ENCODE measurements around the gene C2CD5. TPM values are rescaled to one million over a fixed set of nuclear protein-coding genes. Genes with fewer than 3 reads are reported as not detected.
A peak's percentile ranks its signal among the peaks of the same experiment; 100 is the strongest.

Gene C2CD5
- total and polyA plus RNA-seq, 2 of the 4 experiments (the other 2 are of a cell fraction), result 14.5 to 15.8 TPM

- Histone ChIP-seq H3K36me3 (ENCODE audit: control insufficient read depth, insufficient read depth, low read length) (0 out of 2 replicates have a peak, but pooled peaks cover 6% of the 10 kb centered on the region), H4K5ac (ENCODE audit: low read depth, low read length) (no peak overlapping the region), H3K9ac (ENCODE audit: low read depth, low read length) (no peak overlapping the region), H2BK20ac (ENCODE audit: low read depth, low read length) (peak overlapping the region; percentile 66), H3K4me1 (ENCODE audit: control insufficient read depth, insufficient read depth, low read length) (no peaks in the 10 kb centered on the region; the same call in 1 of the 2 replicates), H4K20me1 (ENCODE audit: insufficient read depth, low read length) (no peaks in the 10 kb centered on the region), H3K27ac (ENCODE audit: insufficient read depth, low read length) (no peak overlapping the region), H2BK15ac (ENCODE audit: low read depth, low read length) (no peak overlapping the region), H3K14ac (replicated peaks; ENCODE audit: low read depth, low read length) (no peak overlapping the region), H4K91ac (ENCODE audit: insufficient read depth, low read depth, low read length) (no peak overlapping the region), H3K79me1 (ENCODE audit: low read depth in 1 of 2, low read length in 2 of 2) (no peaks in the 10 kb centered on the region; a peak in 1 of 4 replicates), H3K23ac (ENCODE audit: low read depth, low read length) (no peak overlapping the region), H2AK5ac (ENCODE audit: low read depth, low read length) (no peak overlapping the region), H3K27me3 (ENCODE audit: control insufficient read depth, insufficient read depth, low read length) (no peaks in the 10 kb centered on the region), H3K4me3 (ENCODE audit: insufficient read depth, low read depth, low read length) (no peak overlapping the region), H3K56ac (ENCODE audit: extremely low read depth, insufficient read depth, low read length) (no peak overlapping the region), H3K4ac (ENCODE audit: low read depth, low read length) (no peak overlapping the region), H2BK120ac (ENCODE audit: low read depth, low read length) (peak overlapping the region; percentile 34; the same call in 1 of the 2 replicates), H3K18ac (ENCODE audit: low read depth, low read length) (no peak overlapping the region; the same call in 1 of the 2 replicates), H2BK5ac (ENCODE audit: low read depth, low read length, poor library complexity, severe bottlenecking) (peak overlapping the region; percentile 72), H3K4me2 (ENCODE audit: low read depth, low read length) (no peak overlapping the region), H2AFZ (replicated peaks; ENCODE audit: low read length, poor library complexity) (no peak overlapping the region), H4K8ac (ENCODE audit: low read depth in 2 of 2, low read length in 2 of 2) (peak overlapping the region in 1 of 2 experiments; percentile 30; a peak in 1 of 4 replicates), H2AK9ac (replicated peaks; ENCODE audit: low read depth, low read length, poor library complexity) (no peak overlapping the region), H3K9me1 (ENCODE audit: insufficient read depth, low read length) (peaks cover 9% of the 10 kb centered on the region; the same call in 1 of the 2 replicates), H3K9me3 (ENCODE audit: control insufficient read depth, insufficient read depth, low read length) (no peaks in the 10 kb centered on the region)
- TF ChIP-seq MAZ (IDR thresholded peaks at IDR 0.05; ENCODE audit: borderline replicate concordance, low read depth, low read length) (no peak), NFE2L2 (IDR thresholded peaks at IDR 0.05; ENCODE audit: low read depth, low read length) (no peak), ELK1 (IDR thresholded peaks at IDR 0.05; ENCODE audit: borderline replicate concordance, low read depth, low read length) (no peak), CHD1 (IDR thresholded peaks at IDR 0.05; ENCODE audit: low read depth, low read length) (no peak), MXI1 (IDR thresholded peaks at IDR 0.05; ENCODE audit: borderline replicate concordance, low read depth, low read length) (no peak), RFX5 (IDR thresholded peaks at IDR 0.05; ENCODE audit: low read depth, low read length) (no peak), SMC3 (IDR thresholded peaks at IDR 0.05; ENCODE audit: low read depth, low read length) (no peak), POLR2A (IDR thresholded peaks at IDR 0.05; ENCODE audit: low read depth, low read length) (no peak), USF2 (IDR thresholded peaks at IDR 0.05; ENCODE audit: low read depth, low read length) (no peak), RCOR1 (IDR thresholded peaks at IDR 0.05; ENCODE audit: insufficient replicate concordance, low read length) (no peak)
- in situ Hi-C loops (cut with MboI; ENCODE audit: low sequenced_read_pairs), result no loop called here
- dilution Hi-C loops (cut with HindIII; ENCODE audit: low sequenced_read_pairs, unreplicated experiment), result no loop called here
- CTCF ChIA-PET, result interaction anchor here (0.6 kb wide), 1 partner anchor 23 kb away, joined by 3 read pairs; no protein-coding TSS in a partner anchor
- no peak for DNase-seq
- ATAC-seq (ENCODE audit: low read depth), result no peak
- no TSS peak for BruUV-seq (replicated peaks)
- WGBS, 2 experiments (ENCODE audit: extremely low coverage in 2 of 2, insufficient read length in 1 of 2), result no CpG with 5 or more reads among the region's 2 CpGs
- intact Hi-C loops (cut with micrococcal nuclease), result loop anchor here (5.0 kb wide), 2 partner anchors 39 to 149 kb away; partner anchors contain the start of gene ETNK1
- POLR2A ChIA-PET (ENCODE audit: unreplicated experiment), result no interaction called here
These were observed 66.5 kb downstream of the C2CD5 start for GRCh38 chr12:22477894-22478287.

Measured in IMR-90 (cell line).